B cell (primary cell): Measurements from ENCODE around the gene CD300LD. TPM values are rescaled to one million over a fixed set of nuclear protein-coding genes. Genes with fewer than 3 reads are reported as not detected.

ENCODE experiments used
- ATAC-seq: fragments of 200-7000 bp; cut with Tn5 transposase; one replicate; pipeline ENCODE4 v1.10.0; 2021; ENCODE audit warnings: low read depth, mild to moderate bottlenecking, moderate number of reproducible peaks, moderate library complexity
- CTCF ChIA-PET: fragments of 350-600 bp; sonication (Branson Sonifier 250); formaldehyde crosslinking; loops from one replicate; lab custom pipeline; 2021; ENCODE audit warnings: antibody characterized with exemption, inconsistent platforms; lab: Charles Lee
- POLR2A ChIA-PET: fragments of 350-600 bp; sonication (Branson Sonifier 250); formaldehyde crosslinking; loops from one replicate; lab custom pipeline; 2021; ENCODE audit warnings: antibody characterized with exemption; lab: Charles Lee
- DNase-seq: peaks from one replicate; pipeline ENCODE4 v3.0.0; 2013
- H2AFZ ChIP-seq: 2 replicates; pipeline ENCODE4 v1.6.1; 2012; ENCODE audit warnings: mild to moderate bottlenecking, low read depth, low read length; ENCODE audit not compliant: insufficient read depth, poor library complexity, severe bottlenecking
- H3K27ac ChIP-seq, 2 donors: 1 replicate in 1 of 2; 2 replicates in 1 of 2; pipeline ENCODE4 v1.5.1; 2012 to 2013; ENCODE audit warnings: low read length in 2 of 2, mild to moderate bottlenecking in 2 of 2, moderate library complexity in 1 of 2
- H3K27me3 ChIP-seq, 4 experiments: fragments of 200-600 bp in 1 of 4; sonication (generic) in 1 of 4; replicated peaks in 1 of 4; 1 replicate in 2 of 4; 2 replicates in 2 of 4; pipeline versions ENCODE4 v1.6.1 to v1.7.0; 2013 to 2016; ENCODE audit warnings: low read length in 3 of 4, mild to moderate bottlenecking in 2 of 4, mixed read lengths in 1 of 4, moderate library complexity in 1 of 4; ENCODE audit not compliant: insufficient read depth in 4 of 4, control insufficient read depth in 3 of 4; ENCODE audit errors: control extremely low read depth in 1 of 4
- H3K36me3 ChIP-seq, 2 experiments: replicated peaks in 1 of 2; 1 replicate in 1 of 2; 2 replicates in 1 of 2; pipeline versions ENCODE4 v1.6.1 to v1.7.1; 2013; ENCODE audit warnings: low read length in 1 of 2; ENCODE audit not compliant: insufficient read depth in 2 of 2, control insufficient read depth in 1 of 2; ENCODE audit errors: control extremely low read depth in 1 of 2, extremely low read depth in 1 of 2
- H3K4me1 ChIP-seq, 2 donors: fragments of 200-600 bp in 1 of 2; sonication (generic) in 1 of 2; 1 replicate in 1 of 2; 2 replicates in 1 of 2; pipeline versions ENCODE4 v1.5.1 to v1.6.1; 2013 to 2017; ENCODE audit warnings: low read length in 2 of 2; ENCODE audit not compliant: control insufficient read depth in 2 of 2, insufficient read depth in 2 of 2
- H3K4me2 ChIP-seq: replicated peaks from 2 replicates; pipeline ENCODE3; 2012; ENCODE audit warnings: mild to moderate bottlenecking, low read depth, low read length; ENCODE audit not compliant: poor library complexity, severe bottlenecking
- H3K4me3 ChIP-seq, 5 experiments: fragments of 200-600 bp in 1 of 5; sonication (generic) in 1 of 5; 1 replicate in 3 of 5; 2 replicates in 2 of 5; pipeline versions ENCODE4 v1.5.1 to v1.7.0; 2011 to 2016; ENCODE audit warnings: low read length in 4 of 5, mild to moderate bottlenecking in 4 of 5, low read depth in 2 of 5, control low read depth in 1 of 5, moderate library complexity in 1 of 5; ENCODE audit not compliant: insufficient read depth in 1 of 5; ENCODE audit errors: control extremely low read depth in 1 of 5, extremely low read depth in 1 of 5
- H3K79me2 ChIP-seq: fragments of 200-600 bp; sonication (generic); one replicate; pipeline ENCODE4 v1.6.0; 2016; ENCODE audit warnings: low read length; ENCODE audit not compliant: control insufficient read depth, insufficient read depth
- H3K9ac ChIP-seq: fragments of 200-600 bp; sonication (generic); 2 replicates; pipeline ENCODE4 v1.6.1; 2017; ENCODE audit warnings: mild to moderate bottlenecking, low read length, moderate library complexity
- H3K9me3 ChIP-seq, 3 donors: one replicate each; pipeline versions ENCODE4 v1.6.1 to v1.7.1; 2013; ENCODE audit warnings: low read length in 2 of 3; ENCODE audit not compliant: control insufficient read depth in 2 of 3, insufficient read depth in 1 of 3; ENCODE audit errors: control extremely low read depth in 1 of 3
- H4K20me1 ChIP-seq: 2 replicates; pipeline ENCODE4 v1.6.0; 2012; ENCODE audit warnings: mild to moderate bottlenecking, low read length; ENCODE audit not compliant: insufficient read depth, control insufficient read depth, poor library complexity, severe bottlenecking
- H3K27ac Mint-ChIP-seq: one replicate; pipeline ENCODE4 v1.8.0; 2021; ENCODE audit warnings: mixed read lengths
- H3K27me3 Mint-ChIP-seq: one replicate; pipeline ENCODE4 v1.8.0; 2021; ENCODE audit warnings: mixed read lengths
- H3K4me1 Mint-ChIP-seq: one replicate; pipeline ENCODE4 v1.8.0; 2021; ENCODE audit warnings: mixed read lengths
- H3K4me3 Mint-ChIP-seq: one replicate; pipeline ENCODE4 v1.8.0; 2021; ENCODE audit warnings: mixed read lengths
- H3K9me3 Mint-ChIP-seq: one replicate; pipeline ENCODE4 v1.8.0; 2022; ENCODE audit warnings: mixed read lengths; ENCODE audit not compliant: insufficient read depth
- CTCF ChIP-seq: fragments of 200-600 bp; IDR thresholded peaks from one replicate; pipeline ENCODE4 v1.8.0; 2022; ENCODE audit warnings: antibody characterized with exemption, mild to moderate bottlenecking
- EZH2 ChIP-seq: IDR thresholded peaks from 2 replicates; pipeline ENCODE4 v1.6.1; 2012; ENCODE audit warnings: borderline replicate concordance, low read depth, mild to moderate bottlenecking, moderate library complexity, low read length; ENCODE audit not compliant: insufficient read depth, poor library complexity, severe bottlenecking
- WGBS: methylation state at CpG from one replicate; pipeline ENCODE4 v1.1.5; 2013; ENCODE audit warnings: missing lambda C conversion rate; ENCODE audit not compliant: insufficient coverage; 5-methylcytosine and 5-hydroxymethylcytosine counted together
- intact Hi-C: fragments of 100-400 bp; cut with micrococcal nuclease; formaldehyde crosslinking; loops from one replicate; pipeline ENCODE4 v1.10.0; 2022
- polyA plus RNA-seq: library from polyadenylated mRNA; depleted of rRNA; stranded (reverse); fragments of >200 nt; gene quantifications from 2 replicates; pipeline ENCODE4 v1.2.3, GENCODE V29; 2012
- total RNA-seq, 2 donors: library from RNA; stranded (reverse); fragments of 120-200 nt in 1 of 2; gene quantifications; 1 replicate in 1 of 2; 2 replicates in 1 of 2; pipeline versions ENCODE4 v1.2.3 to v1.2.4, GENCODE V29; 2013 to 2022

Gene CD300LD
- total and polyA plus RNA-seq, 2 donors (not counting 1 experiment from before 2014, with no cell fraction given), result not detected

- 28% methylated on average over 8 of the region's 9 CpGs for WGBS
- H3K9me3 Mint-ChIP-seq, result no peaks in the 10 kb centered on the region
- no peak overlapping the region for H3K27ac ChIP-seq
- ChIA-PET POLR2A (no interaction called here), CTCF (interaction anchor here (0.6 to 4.6 kb wide), 29 partner anchors 9 to 297 kb away, joined by 3 to 46 read pairs (median 4); partner anchors contain the start of gene RAB37)
- no peak overlapping the region for H3K9ac ChIP-seq
- DNase-seq, result peak; percentile 59
- no peaks in the 10 kb centered on the region for H3K79me2 ChIP-seq
- no peak overlapping the region for H3K4me3 ChIP-seq
- peaks cover 61% of the 10 kb centered on the region for H3K27me3 Mint-ChIP-seq
- peaks cover 0 to 50% (median 6%) of the 10 kb centered on the region in 4 experiments for H3K27me3 ChIP-seq
- no peak overlapping the region for H2AFZ ChIP-seq
- H3K36me3 ChIP-seq, result no peaks in the 10 kb centered on the region
- peaks cover 0 to 3% (median 0%) of the 10 kb centered on the region in 3 donors for H3K9me3 ChIP-seq
- H3K4me2 ChIP-seq, result no peak overlapping the region
- peak; percentile 39 for ATAC-seq
- H3K27ac Mint-ChIP-seq, result no peak overlapping the region
- H3K4me1 ChIP-seq, result peaks cover 21 to 28% of the 10 kb centered on the region in 2 donors
- TF ChIP-seq EZH2, result no peak
- TF ChIP-seq CTCF, result peak; percentile 64
- peaks cover 10% of the 10 kb centered on the region for H3K4me1 Mint-ChIP-seq
- intact Hi-C loops, result loop anchor here (1.0 to 5.0 kb wide), 4 partner anchors 80 to 296 kb away; partner anchors contain the start of gene RAB37
- no peak overlapping the region for H3K4me3 Mint-ChIP-seq
- H4K20me1 ChIP-seq, result no peaks in the 10 kb centered on the region
Observed at GRCh38 chr17:74566132-74566753, 25.8 kb downstream of the CD300LD start.

DNA sequence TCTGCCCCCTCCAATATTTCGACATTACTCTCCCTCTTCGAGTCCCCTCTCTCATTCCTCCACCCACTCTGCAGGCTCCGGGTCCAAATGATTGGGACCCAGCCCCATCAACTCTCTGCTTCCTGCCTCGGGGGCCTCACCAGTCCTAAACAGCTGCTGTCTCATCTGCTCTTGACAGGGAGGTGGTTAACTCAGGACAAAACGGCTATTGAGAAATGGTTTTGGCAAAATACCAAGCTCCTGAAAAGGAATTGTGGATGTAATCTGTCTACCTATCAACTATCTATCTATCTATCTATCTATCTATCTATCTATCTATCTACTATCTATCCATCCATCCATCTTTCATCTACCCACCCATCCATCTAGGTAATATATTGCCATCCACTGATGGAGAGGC, 27.0 kb downstream of the CD300LD start:
- peaks cover 0 to 41% (median 6%) of the 10 kb centered on the region in 4 experiments for H3K27me3 ChIP-seq
- H3K4me2 ChIP-seq, result no peak overlapping the region
- no peak for TF ChIP-seq EZH2
- TF ChIP-seq CTCF, result no peak
- Mint-ChIP-seq H3K27me3 (peaks cover 59% of the 10 kb centered on the region), H3K4me3 (no peak overlapping the region), H3K9me3 (no peaks in the 10 kb centered on the region), H3K27ac (no peak overlapping the region), H3K4me1 (peaks cover 11% of the 10 kb centered on the region)
- H3K27ac ChIP-seq, result no peak overlapping the region
- DNase-seq (no peak), ATAC-seq (no peak)
- H3K4me3 ChIP-seq, result no peak overlapping the region
- no peaks in the 10 kb centered on the region for H3K79me2 ChIP-seq
- WGBS, result 60% methylated on average over 4 of the region's 5 CpGs
- no peaks in the 10 kb centered on the region for H4K20me1 ChIP-seq
- intact Hi-C loops, result loop anchor here (5.0 kb wide), 1 partner anchor 297 kb away; no protein-coding TSS in a partner anchor
- H3K9ac ChIP-seq, result no peak overlapping the region
- H3K36me3 ChIP-seq, result no peaks in the 10 kb centered on the region
- peaks cover 25 to 36% of the 10 kb centered on the region in 2 donors for H3K4me1 ChIP-seq
- ChIA-PET POLR2A (no interaction called here), CTCF (interaction anchor here (1.2 to 4.6 kb wide), 8 partner anchors 9 to 226 kb away, joined by 3 to 46 read pairs (median 8); partner anchors contain the start of gene RAB37)
- peaks cover 0 to 3% (median 0%) of the 10 kb centered on the region in 3 donors for H3K9me3 ChIP-seq
- no peak overlapping the region for H2AFZ ChIP-seq
